H1 (cell line): ENCODE measurements around the gene GRIN2B. TPM values are rescaled to one million over a fixed set of nuclear protein-coding genes. Genes with fewer than 3 reads are reported as not detected.

Experiments used
- BACH1 ChIP-seq: IDR thresholded peaks from 2 replicates; pipeline ENCODE4 v1.6.1; 2012; ENCODE audit warnings: low read length, improper control_type of control experiment
- BCL11A ChIP-seq, 2 experiments: IDR thresholded peaks; one replicate each; pipeline ENCODE4 v1.6.1; 2011; ENCODE audit warnings: low read depth in 2 of 2, low read length in 2 of 2, mild to moderate bottlenecking in 2 of 2
- CREB1 ChIP-seq: IDR thresholded peaks from 2 replicates; pipeline ENCODE4 v1.6.1; 2012; ENCODE audit warnings: inconsistent platforms
- CTBP2 ChIP-seq: IDR thresholded peaks from 2 replicates; pipeline ENCODE4 v1.7.0; 2011; ENCODE audit warnings: borderline replicate concordance, mild to moderate bottlenecking, moderate library complexity, mixed read lengths, low read length; ENCODE audit not compliant: insufficient read depth, insufficient read length
- CTCF ChIP-seq, 3 experiments: IDR thresholded peaks; 1 replicate in 2 of 3; 2 replicates in 1 of 3; pipeline versions ENCODE4 v1.5.1 to v1.6.1; 2011; ENCODE audit warnings: low read length in 3 of 3, mild to moderate bottlenecking in 3 of 3, inconsistent platforms in 2 of 3, low read depth in 1 of 3, moderate library complexity in 1 of 3; ENCODE audit not compliant: insufficient read depth in 1 of 3; ENCODE audit errors: control extremely low read depth in 1 of 3
- EGR1 ChIP-seq: IDR thresholded peaks from 2 replicates; pipeline ENCODE4 v1.6.1; 2011; ENCODE audit warnings: low read depth, low read length, borderline replicate concordance
- EP300 ChIP-seq, 2 experiments: IDR thresholded peaks; 1 replicate in 1 of 2; 2 replicates in 1 of 2; pipeline ENCODE4 v1.6.1; 2011 to 2012; ENCODE audit warnings: low read depth in 2 of 2, low read length in 2 of 2, mild to moderate bottlenecking in 2 of 2, borderline replicate concordance in 1 of 2, inconsistent platforms in 1 of 2, moderate library complexity in 1 of 2
- FOSL1 ChIP-seq: IDR thresholded peaks from 2 replicates; pipeline ENCODE4 v1.6.1; 2011; ENCODE audit warnings: mild to moderate bottlenecking, low read depth, low read length, moderate library complexity; ENCODE audit not compliant: insufficient read depth
- JUN ChIP-seq: IDR thresholded peaks from 2 replicates; pipeline ENCODE4 v1.6.1; 2011; ENCODE audit warnings: low read depth, mild to moderate bottlenecking, improper control_type of control experiment, low read length
- KDM1A ChIP-seq: fragments of 200-600, 300-600 bp; sonication (generic); IDR thresholded peaks from 2 replicates; pipeline ENCODE4 v1.7.1; 2016; ENCODE audit warnings: mild to moderate bottlenecking, low read length, borderline replicate concordance
- MAFK ChIP-seq: IDR thresholded peaks from 2 replicates; pipeline ENCODE4 v1.6.1; 2012; ENCODE audit warnings: low read depth, mild to moderate bottlenecking, improper control_type of control experiment, low read length
- MAX ChIP-seq: IDR thresholded peaks from 2 replicates; pipeline ENCODE4 v1.6.1; 2012; ENCODE audit warnings: inconsistent platforms
- NRF1 ChIP-seq: IDR thresholded peaks from 2 replicates; pipeline ENCODE4 v1.6.1; 2011; ENCODE audit warnings: mild to moderate bottlenecking, low read depth, low read length, improper control_type of control experiment
- PHF8 ChIP-seq: fragments of 200-600 bp; sonication (generic); conservative IDR thresholded peaks from 2 replicates; pipeline ENCODE4 v1.7.1; 2012; ENCODE audit warnings: low read depth, mild to moderate bottlenecking, inconsistent platforms, low read length, moderate library complexity
- POLR2A ChIP-seq, 2 experiments: IDR thresholded peaks; 1 replicate in 1 of 2; 2 replicates in 1 of 2; pipeline ENCODE4 v1.6.1; 2011; ENCODE audit warnings: low read depth in 2 of 2, low read length in 2 of 2, mild to moderate bottlenecking in 2 of 2; ENCODE audit errors: control extremely low read depth in 1 of 2
- RXRA ChIP-seq: IDR thresholded peaks from 2 replicates; pipeline ENCODE4 v1.6.1; 2011; ENCODE audit warnings: low read depth, mild to moderate bottlenecking, low read length, moderate library complexity; ENCODE audit not compliant: insufficient read depth
- SP4 ChIP-seq: IDR thresholded peaks from 2 replicates; pipeline ENCODE4 v1.6.1; 2012; ENCODE audit warnings: low read length, inconsistent platforms
- SRF ChIP-seq: IDR thresholded peaks from 2 replicates; pipeline ENCODE4 v1.6.1; 2011; ENCODE audit warnings: mild to moderate bottlenecking, low read depth, low read length, moderate library complexity
- TAF1 ChIP-seq: IDR thresholded peaks from 2 replicates; pipeline ENCODE4 v1.6.1; 2011; ENCODE audit warnings: mild to moderate bottlenecking, low read depth, low read length
- TBP ChIP-seq: IDR thresholded peaks from 2 replicates; pipeline ENCODE4 v1.6.1; 2011; ENCODE audit warnings: low read depth, low read length, improper control_type of control experiment
- TCF12 ChIP-seq: IDR thresholded peaks from 2 replicates; pipeline ENCODE4 v1.6.1; 2011; ENCODE audit warnings: low read depth, mild to moderate bottlenecking, low read length
- ZNF274 ChIP-seq: IDR thresholded peaks from 2 replicates; pipeline ENCODE4 v1.7.0; 2012; ENCODE audit warnings: low read length, borderline replicate concordance; ENCODE audit errors: extremely low read depth
- polyA plus RNA-seq, 7 experiments: library from polyadenylated mRNA; depleted of rRNA in 3 of 7; stranded (reverse) in 5 of 7; unstranded in 2 of 7; fragments of >200 nt in 5 of 7; fragments of 200-250 nt in 2 of 7; gene quantifications; 1 replicate in 5 of 7; 2 replicates in 1 of 7; 4 replicates in 1 of 7; pipeline versions ENCODE4 v1.2.1 to v1.2.3, GENCODE V29; 2011 to 2013; ENCODE audit warnings: missing spikeins in 2 of 7, mixed read lengths in 2 of 7
- total RNA-seq: library from RNA; stranded (reverse); fragmentation: NEBNext Ultra II Directional; extraction: Animal tissue kit (Norgen Biotek cat#: 25700); gene quantifications from 2 replicates; pipeline ENCODE4 v1.2.1, GENCODE V29; 2021

Gene GRIN2B
- total and polyA plus RNA-seq, 2 of the 8 experiments (the other 6 are each of a cell fraction or from before 2014, with no cell fraction given): 0.68 to 3.2 TPM

GRCh38 chr12:13941258-13942249 lies 39.8 kb downstream of the GRIN2B start (continued):
- TF ChIP-seq SP4 (no peak), CTCF (IDR thresholded peaks at IDR 0.05; ENCODE audit: control extremely low read depth in 1 of 3, insufficient read depth in 1 of 3, low read depth in 1 of 3, low read length in 3 of 3) (peak; percentile 4 to 80 (median 71)), MAFK (no peak), EP300 (IDR thresholded peaks at IDR 0.05; ENCODE audit: borderline replicate concordance in 1 of 2, low read depth in 2 of 2, low read length in 2 of 2) (no peak), BACH1 (no peak), PHF8 (no peak), CTBP2 (no peak), TCF12 (0 out of 2 replicates have a peak, but pooled peaks have one; percentile 14), MAX (peak; percentile 58; the same call in 1 of the 2 replicates), CREB1 (0 out of 2 replicates have a peak, but pooled peaks have one; percentile 3), ZNF274 (no peak), KDM1A (no peak), BCL11A (IDR thresholded peaks at IDR 0.05; ENCODE audit: low read depth in 2 of 2, low read length in 2 of 2) (no peak), RXRA (no peak), POLR2A (IDR thresholded peaks at IDR 0.05; ENCODE audit: control extremely low read depth in 1 of 2, low read depth in 2 of 2, low read length in 2 of 2) (no peak), FOSL1 (no peak), JUN (no peak), EGR1 (no peak), SRF (no peak), TBP (no peak), TAF1 (no peak), NRF1 (no peak)
